ENCODE results near the gene PDE4C.

DNA sequence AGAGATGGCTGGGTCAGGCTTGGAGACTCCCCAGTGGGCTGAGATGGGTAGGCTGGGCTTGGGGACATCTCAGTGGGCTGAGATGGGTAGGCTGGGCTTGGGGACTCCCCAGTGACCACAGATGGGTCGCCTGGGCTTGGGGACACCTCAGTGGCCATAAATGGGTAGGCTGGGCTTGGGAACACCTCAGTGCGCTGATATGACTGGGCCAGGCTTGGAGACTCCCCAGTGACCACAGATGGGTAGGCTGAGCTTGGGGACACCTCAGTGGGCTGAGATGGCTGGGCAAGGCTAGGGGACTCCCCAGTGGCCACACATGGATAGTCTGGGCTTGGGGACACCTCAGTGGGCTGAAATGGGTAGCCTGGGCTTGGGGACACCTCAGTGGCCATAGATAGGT lies 35.2 kb upstream of the PDE4C start:
- TF ChIP-seq CTCF (IDR thresholded peaks at IDR 0.05) (no peak), ETV6 (CRISPR knock-in tag; IDR thresholded peaks at IDR 0.05) (no peak), ZBTB21 (CRISPR knock-in tag; IDR thresholded peaks at IDR 0.05; ENCODE audit: borderline replicate concordance) (no peak), ZNF138 (CRISPR knock-in tag; conservative IDR thresholded peaks at IDR 0.05) (no peak), TEAD4 (CRISPR knock-in tag; IDR thresholded peaks at IDR 0.05) (no peak), NFE2L1 (CRISPR knock-in tag; IDR thresholded peaks at IDR 0.05) (no peak), NR1H2 (CRISPR knock-in tag; IDR thresholded peaks at IDR 0.05) (no peak), CREB1 (CRISPR knock-in tag; IDR thresholded peaks at IDR 0.05) (no peak)
- TF ChIP-seq, protein P1, sequence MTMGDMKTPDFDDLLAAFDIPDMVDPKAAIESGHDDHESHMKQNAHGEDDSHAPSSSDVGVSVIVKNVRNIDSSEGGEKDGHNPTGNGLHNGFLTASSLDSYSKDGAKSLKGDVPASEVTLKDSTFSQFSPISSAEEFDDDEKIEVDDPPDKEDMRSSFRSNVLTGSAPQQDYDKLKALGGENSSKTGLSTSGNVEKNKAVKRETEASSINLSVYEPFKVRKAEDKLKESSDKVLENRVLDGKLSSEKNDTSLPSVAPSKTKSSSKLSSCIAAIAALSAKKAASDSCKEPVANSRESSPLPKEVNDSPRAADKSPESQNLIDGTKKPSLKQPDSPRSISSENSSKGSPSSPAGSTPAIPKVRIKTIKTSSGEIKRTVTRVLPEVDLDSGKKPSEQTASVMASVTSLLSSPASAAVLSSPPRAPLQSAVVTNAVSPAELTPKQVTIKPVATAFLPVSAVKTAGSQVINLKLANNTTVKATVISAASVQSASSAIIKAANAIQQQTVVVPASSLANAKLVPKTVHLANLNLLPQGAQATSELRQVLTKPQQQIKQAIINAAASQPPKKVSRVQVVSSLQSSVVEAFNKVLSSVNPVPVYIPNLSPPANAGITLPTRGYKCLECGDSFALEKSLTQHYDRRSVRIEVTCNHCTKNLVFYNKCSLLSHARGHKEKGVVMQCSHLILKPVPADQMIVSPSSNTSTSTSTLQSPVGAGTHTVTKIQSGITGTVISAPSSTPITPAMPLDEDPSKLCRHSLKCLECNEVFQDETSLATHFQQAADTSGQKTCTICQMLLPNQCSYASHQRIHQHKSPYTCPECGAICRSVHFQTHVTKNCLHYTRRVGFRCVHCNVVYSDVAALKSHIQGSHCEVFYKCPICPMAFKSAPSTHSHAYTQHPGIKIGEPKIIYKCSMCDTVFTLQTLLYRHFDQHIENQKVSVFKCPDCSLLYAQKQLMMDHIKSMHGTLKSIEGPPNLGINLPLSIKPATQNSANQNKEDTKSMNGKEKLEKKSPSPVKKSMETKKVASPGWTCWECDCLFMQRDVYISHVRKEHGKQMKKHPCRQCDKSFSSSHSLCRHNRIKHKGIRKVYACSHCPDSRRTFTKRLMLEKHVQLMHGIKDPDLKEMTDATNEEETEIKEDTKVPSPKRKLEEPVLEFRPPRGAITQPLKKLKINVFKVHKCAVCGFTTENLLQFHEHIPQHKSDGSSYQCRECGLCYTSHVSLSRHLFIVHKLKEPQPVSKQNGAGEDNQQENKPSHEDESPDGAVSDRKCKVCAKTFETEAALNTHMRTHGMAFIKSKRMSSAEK (CRISPR knock-in tag; IDR thresholded peaks at IDR 0.05; ENCODE audit: borderline replicate concordance): no peak
